Measurements from ENCODE around the gene TNFRSF25. TPM values are rescaled to one million over a fixed set of nuclear protein-coding genes. Genes with fewer than 3 reads are reported as not detected.
"Not testable (repeated sequence)": the region's sequence is repeated elsewhere in the genome, so short reads cannot be mapped to it uniquely, and the experiment has no call there.

The TNFRSF25 gene
- total and polyA plus RNA-seq, 10 of the 15 experiments (the other 5 are each of a cell fraction or from before 2014, with no cell fraction given), result 0.23 to 8.6 (median 0.46) TPM; not detected in 5

GRCh38 chr1:6437012-6437700, 28.8 kb downstream of the TNFRSF25 start:
- H3K4me2 ChIP-seq (ENCODE audit: control insufficient read depth, insufficient read depth); H3K9me3 ChIP-seq (replicated peaks; ENCODE audit: control insufficient read depth, insufficient read depth, low read length); H3K27me3 ChIP-seq (replicated peaks in 1 of 2; ENCODE audit: control insufficient read depth in 2 of 2, insufficient read depth in 2 of 2, low read length in 1 of 2); H4K20me1 ChIP-seq (ENCODE audit: control insufficient read depth, insufficient read depth); BruUV-seq (replicated peaks); H3K36me3 ChIP-seq (ENCODE audit: control insufficient read depth in 2 of 2, insufficient read depth in 2 of 2, low read length in 1 of 2); H3K4me1 ChIP-seq (ENCODE audit: control insufficient read depth, insufficient read depth, low read length); H3K79me2 ChIP-seq (ENCODE audit: control insufficient read depth, insufficient read depth, low read length); H3K4me3 ChIP-seq; H3K27ac ChIP-seq (ENCODE audit: control insufficient read depth, insufficient read depth); in situ Hi-C loops (cut with MboI); ATAC-seq; intact Hi-C loops (cut with micrococcal nuclease; ENCODE audit: unreplicated experiment); FAIRE-seq; H3K9ac ChIP-seq (ENCODE audit: control insufficient read depth, insufficient read depth, low read length); H2AFZ ChIP-seq (ENCODE audit: control insufficient read depth, low read depth, low read length); DNase-seq (ENCODE audit: low read depth, low spot score): not testable (repeated sequence)
- SMC1A ChIA-PET (ENCODE audit: uncharacterized antibody, unreplicated experiment), result interaction anchor here (0.8 to 2.5 kb wide), 7 partner anchors 11 to 191 kb away, joined by 3 to 17 read pairs (median 5); no protein-coding TSS in a partner anchor
- POLR2A ChIA-PET, result interaction anchor here (0.6 to 0.9 kb wide), 2 partner anchors 14 to 170 kb away, joined by 3 to 4 read pairs; no protein-coding TSS in a partner anchor
- WGBS (ENCODE audit: insufficient coverage, insufficient replicate concordance, low lambda C conversion rate, missing lambda C conversion rate), result 17% methylated on average over 21 of the region's 22 CpGs
- 0 out of 6 replicates have a peak, but pooled peaks of 2 of the 3 experiments have one; percentile 2 to 12 for TF ChIP-seq CTCF (IDR thresholded peaks at IDR 0.05 in 2 of 3, conservative IDR thresholded peaks at IDR 0.05 in 1 of 3; ENCODE audit: control insufficient read depth in 2 of 3, extremely low read depth in 1 of 3, insufficient read depth in 1 of 3, low read depth in 3 of 3, low read length in 3 of 3)
- CTCF ChIA-PET, result interaction anchor here (0.5 to 8.0 kb wide), 22 partner anchors 7 to 202 kb away, joined by 3 to 137 read pairs (median 5); partner anchors contain the start of genes ESPN and HES2
- RAD21 ChIA-PET (ENCODE audit: unreplicated experiment), result interaction anchor here (0.8 to 4.2 kb wide), 6 partner anchors 15 to 89 kb away, joined by 3 to 44 read pairs (median 6); no protein-coding TSS in a partner anchor

GRCh38 chr1:6436277-6436676, 29.7 kb downstream of the TNFRSF25 start:
- H3K79me2 ChIP-seq (ENCODE audit: control insufficient read depth, insufficient read depth, low read length); H3K27ac ChIP-seq (ENCODE audit: control insufficient read depth, insufficient read depth); H4K20me1 ChIP-seq (ENCODE audit: control insufficient read depth, insufficient read depth); H3K27me3 ChIP-seq (replicated peaks in 1 of 2; ENCODE audit: control insufficient read depth in 2 of 2, insufficient read depth in 2 of 2, low read length in 1 of 2); H3K9me3 ChIP-seq (replicated peaks; ENCODE audit: control insufficient read depth, insufficient read depth, low read length); DNase-seq (ENCODE audit: low read depth, low spot score); FAIRE-seq; H3K4me2 ChIP-seq (ENCODE audit: control insufficient read depth, insufficient read depth); BruUV-seq (replicated peaks); ATAC-seq; H3K4me1 ChIP-seq (ENCODE audit: control insufficient read depth, insufficient read depth, low read length); SMC1A ChIA-PET (ENCODE audit: uncharacterized antibody, unreplicated experiment); H3K4me3 ChIP-seq; H3K36me3 ChIP-seq (ENCODE audit: control insufficient read depth in 2 of 2, insufficient read depth in 2 of 2, low read length in 1 of 2); H2AFZ ChIP-seq (ENCODE audit: control insufficient read depth, low read depth, low read length); H3K9ac ChIP-seq (ENCODE audit: control insufficient read depth, insufficient read depth, low read length); in situ Hi-C loops (cut with MboI); intact Hi-C loops (cut with micrococcal nuclease; ENCODE audit: unreplicated experiment): not testable (repeated sequence)
- CTCF ChIA-PET, result interaction anchor here (0.8 to 5.3 kb wide), 3 partner anchors 13 to 190 kb away, joined by 4 to 86 read pairs (median 29); no protein-coding TSS in a partner anchor
- RAD21 ChIA-PET (ENCODE audit: unreplicated experiment), result interaction anchor here (4.2 kb wide), 1 partner anchor 14 kb away, joined by 44 read pairs; no protein-coding TSS in a partner anchor
- POLR2A ChIA-PET, result interaction anchor here (0.5 kb wide), 1 partner anchor 144 kb away, joined by 3 read pairs; the partner anchor contains the start of gene ZBTB48
- WGBS (ENCODE audit: insufficient coverage, insufficient replicate concordance, low lambda C conversion rate, missing lambda C conversion rate), result 2% methylated on average over 3 of the region's 3 CpGs
